SJSA1 (cell line): ENCODE measurements around the gene TMEM106C. TPM values are rescaled to one million over a fixed set of nuclear protein-coding genes. Genes with fewer than 3 reads are reported as not detected.

Experiments used
- DNase-seq, 2 experiments: peaks; one replicate each; pipeline ENCODE4 v3.0.0-alpha.2; 2015 to 2020; ENCODE audit warnings: low spot score in 2 of 2, low read depth in 1 of 2
- H3K27ac ChIP-seq: fragments of 250-450 bp; sonication (Bioruptor Pico); 2 replicates; pipeline ENCODE4 v1.5.1; 2020; ENCODE audit warnings: mild to moderate bottlenecking, moderate library complexity
- H3K27me3 ChIP-seq: fragments of 250-450 bp; sonication (Bioruptor Pico); replicated peaks from 2 replicates; pipeline ENCODE4 v1.5.1; 2020; ENCODE audit warnings: mild to moderate bottlenecking, moderate library complexity
- H3K36me3 ChIP-seq: fragments of 250-450 bp; sonication (Bioruptor Pico); 2 replicates; pipeline ENCODE4 v1.5.1; 2020; ENCODE audit warnings: mild to moderate bottlenecking
- H3K4me1 ChIP-seq: fragments of 250-450 bp; sonication (Bioruptor Pico); replicated peaks from 2 replicates; pipeline ENCODE4 v1.6.1; 2021; ENCODE audit warnings: mild to moderate bottlenecking
- H3K4me3 ChIP-seq: fragments of 250-450 bp; sonication (Bioruptor Pico); 2 replicates; pipeline ENCODE4 v1.5.1; 2020; ENCODE audit warnings: mild to moderate bottlenecking
- H3K9me3 ChIP-seq: fragments of 250-450 bp; sonication (Bioruptor Pico); replicated peaks from 2 replicates; pipeline ENCODE4 v1.5.1; 2020; ENCODE audit warnings: mild to moderate bottlenecking
- total RNA-seq: library from RNA; depleted of rRNA; stranded (reverse); fragments of >200 nt; shearing (Covaris generic); gene quantifications from 2 replicates; pipeline ENCODE4 v1.2.3, GENCODE V29; 2014; rRNA removed

The TMEM106C gene
- total RNA-seq, 1 experiment from 2014 or later, result 143 TPM

- peaks cover 99% of the 10 kb centered on the region for H3K27me3 ChIP-seq
- peaks cover 13% of the 10 kb centered on the region for H3K9me3 ChIP-seq
- H3K4me1 ChIP-seq, result no peaks in the 10 kb centered on the region
- H3K4me3 ChIP-seq, result no peak overlapping the region
- DNase-seq, result no peak
- no peaks in the 10 kb centered on the region for H3K36me3 ChIP-seq
- H3K27ac ChIP-seq, result no peak overlapping the region
Observed at GRCh38 chr12:48015129-48015528, 51.7 kb downstream of the TMEM106C start.

- H3K27me3 ChIP-seq, result peaks cover 98% of the 10 kb centered on the region
- H3K9me3 ChIP-seq, result peaks cover 14% of the 10 kb centered on the region
- H3K27ac ChIP-seq, result no peak overlapping the region
- no peak overlapping the region for H3K4me3 ChIP-seq
- H3K36me3 ChIP-seq, result no peaks in the 10 kb centered on the region
- H3K4me1 ChIP-seq, result no peaks in the 10 kb centered on the region
- peak; percentile 75 to 85 for DNase-seq
Observed at GRCh38 chr12:48015954-48016353, 52.6 kb downstream of the TMEM106C start.

GRCh38 chr12:48016373-48017020 lies 53.1 kb downstream of the TMEM106C start:
- no peak overlapping the region for H3K4me3 ChIP-seq

GRCh38 chr12:48017496-48017895 lies 54.1 kb downstream of the TMEM106C start:
- no peak for DNase-seq
- Histone ChIP-seq H3K4me1 (no peaks in the 10 kb centered on the region), H3K27me3 (peaks cover 98% of the 10 kb centered on the region), H3K36me3 (no peaks in the 10 kb centered on the region), H3K9me3 (peaks cover 16% of the 10 kb centered on the region), H3K4me3 (no peak overlapping the region), H3K27ac (no peak overlapping the region)

More at GRCh38 chr12:48016373-48017020, 53.1 kb downstream of the TMEM106C start:
- Histone ChIP-seq H3K9me3 (peaks cover 16% of the 10 kb centered on the region), H3K27me3 (peaks cover 98% of the 10 kb centered on the region), H3K27ac (no peak overlapping the region), H3K36me3 (no peaks in the 10 kb centered on the region), H3K4me1 (no peaks in the 10 kb centered on the region)
- DNase-seq, result peak; percentile 76 to 90

- Histone ChIP-seq H3K27ac (no peak overlapping the region), H3K4me1 (no peaks in the 10 kb centered on the region), H3K4me3 (no peak overlapping the region), H3K27me3 (peaks cover 98% of the 10 kb centered on the region), H3K9me3 (peaks cover 16% of the 10 kb centered on the region), H3K36me3 (no peaks in the 10 kb centered on the region)
- peak; percentile 71 to 84 for DNase-seq
Observed at GRCh38 chr12:48017921-48018617, 54.7 kb downstream of the TMEM106C start.

Other genes with a start within 250 kb of the TMEM106C start
- not detected in 2 replicates for gene ENDOU, start 238.1 kb upstream of the TMEM106C start, total RNA-seq
- gene RAPGEF3, start 204.7 kb upstream of the TMEM106C start, total RNA-seq, result 0.38 and 1.1 TPM in 2 replicates
- 3.6 and 4.3 TPM in 2 replicates for gene SLC48A1, start 190.4 kb upstream of the TMEM106C start, total RNA-seq
- 29.7 and 37.5 TPM in 2 replicates for gene HDAC7, start 143.7 kb upstream of the TMEM106C start, total RNA-seq
- gene VDR, start 58.6 kb upstream of the TMEM106C start, total RNA-seq, result 1.4 and 2.5 TPM in 2 replicates
- gene COL2A1, start 40.9 kb downstream of the TMEM106C start, total RNA-seq, result not detected in 2 replicates
- 36.2 and 49.5 TPM in 2 replicates for gene SENP1, start 142.5 kb downstream of the TMEM106C start, total RNA-seq
- 791 and 920 TPM in 2 replicates for gene PFKM, start 155.8 kb downstream of the TMEM106C start, total RNA-seq
- gene ASB8, start 193.9 kb downstream of the TMEM106C start, total RNA-seq, result 236 and 314 TPM in 2 replicates
- 10.1 and 11.9 TPM in 2 replicates for gene CCDC184, start 220.0 kb downstream of the TMEM106C start, total RNA-seq
- gene OR10AD1, start 239.7 kb downstream of the TMEM106C start, total RNA-seq, result not detected in 2 replicates